ENCODE measurements around the gene LRP6.

The LRP6 gene

DNA sequence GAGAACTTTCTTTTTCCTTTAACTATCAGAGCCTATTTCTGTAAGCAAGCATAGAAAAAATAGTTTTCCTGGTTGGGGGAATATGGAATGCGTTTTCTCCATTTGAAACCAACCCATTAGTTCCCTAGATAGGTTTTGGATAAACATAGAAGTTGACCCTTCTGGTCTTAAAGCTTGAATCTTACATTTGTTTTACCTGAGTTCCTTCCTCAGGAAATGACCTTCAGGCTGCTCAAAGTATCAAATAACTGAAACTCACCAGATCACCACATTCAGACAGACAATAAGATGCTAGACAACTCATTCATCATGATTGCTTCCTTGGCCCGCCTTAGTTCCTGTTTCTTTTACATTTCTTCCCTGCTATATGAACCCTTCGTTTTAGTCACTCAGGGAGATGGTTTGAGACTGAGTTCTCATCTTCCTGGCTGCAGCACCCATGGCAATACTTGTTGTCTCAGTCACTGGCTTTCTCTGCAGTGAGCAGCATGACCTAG is 52.2 kb downstream of the LRP6 start:
- no peak for DNase-seq (ENCODE audit: low read depth, low spot score)

GRCh38 chr12:12214201-12214600 is 52.6 kb downstream of the LRP6 start:
- DNase-seq (ENCODE audit: low read depth, low spot score): no peak

DNA sequence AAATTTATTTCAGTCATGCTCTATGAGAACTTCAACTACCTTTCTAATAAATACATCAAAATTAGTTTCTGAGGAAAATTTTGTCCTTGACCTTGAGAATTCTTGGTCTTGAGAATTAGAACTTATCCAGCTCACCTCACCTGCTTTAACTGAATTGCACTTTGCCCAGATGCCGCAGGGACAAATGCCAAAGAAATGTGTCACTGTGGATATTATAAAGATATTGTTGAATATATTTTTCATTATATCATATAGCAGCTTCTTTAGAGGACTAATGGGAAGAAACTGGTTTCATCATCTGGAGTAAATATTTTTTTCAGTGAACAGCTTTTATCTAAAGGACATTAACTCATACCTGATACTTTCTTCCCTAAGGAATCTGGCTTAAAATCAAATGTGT is 54.1 kb downstream of the LRP6 start:
- DNase-seq (ENCODE audit: low read depth, low spot score): no peak

DNA sequence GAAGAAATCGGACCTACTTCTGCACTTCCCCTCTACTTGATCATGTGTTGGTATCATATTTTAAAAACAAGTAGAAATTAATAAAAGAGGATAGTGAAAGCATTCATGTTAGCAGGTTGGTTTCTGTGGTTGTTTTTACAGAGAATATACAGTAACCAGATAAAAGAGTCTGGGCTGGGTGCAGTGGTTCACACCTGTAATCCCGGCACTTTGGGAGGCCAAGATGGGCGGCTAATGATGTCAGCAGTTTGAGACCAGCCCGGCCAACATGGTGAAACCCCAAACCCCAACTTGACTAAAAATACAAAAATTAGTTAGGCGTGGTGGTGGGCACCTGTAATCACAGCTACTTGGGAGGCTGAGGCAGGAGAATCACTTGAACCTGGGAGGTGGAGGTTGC is 55.9 kb downstream of the LRP6 start:
- DNase-seq (ENCODE audit: low read depth, low spot score): no peak

- DNase-seq (ENCODE audit: low read depth, low spot score): no peak
Observed at GRCh38 chr12:12210416-12210815, 56.4 kb downstream of the LRP6 start.

GRCh38 chr12:12209675-12210074 is 57.2 kb downstream of the LRP6 start:
- no peak for DNase-seq (ENCODE audit: low read depth, low spot score)

DNA sequence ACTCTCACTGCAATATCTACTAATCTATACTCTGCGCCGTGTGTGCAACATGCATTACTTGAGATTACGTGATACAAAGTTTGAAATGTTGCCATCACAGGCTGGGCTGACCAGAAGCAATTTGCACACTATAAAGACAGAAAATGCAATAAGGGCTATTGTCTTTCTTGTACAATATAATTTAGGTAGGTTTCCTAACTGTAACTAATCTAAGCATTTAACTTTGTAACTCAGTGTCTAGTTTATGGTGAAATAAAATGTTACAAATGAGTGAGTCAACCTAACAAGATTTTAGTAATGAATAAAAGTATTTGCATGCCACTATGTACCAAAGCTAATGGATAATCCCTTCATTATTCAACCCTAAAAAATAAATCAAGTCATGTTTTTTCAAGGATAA is 57.8 kb downstream of the LRP6 start:
- DNase-seq (ENCODE audit: low read depth, low spot score): no peak

DNA sequence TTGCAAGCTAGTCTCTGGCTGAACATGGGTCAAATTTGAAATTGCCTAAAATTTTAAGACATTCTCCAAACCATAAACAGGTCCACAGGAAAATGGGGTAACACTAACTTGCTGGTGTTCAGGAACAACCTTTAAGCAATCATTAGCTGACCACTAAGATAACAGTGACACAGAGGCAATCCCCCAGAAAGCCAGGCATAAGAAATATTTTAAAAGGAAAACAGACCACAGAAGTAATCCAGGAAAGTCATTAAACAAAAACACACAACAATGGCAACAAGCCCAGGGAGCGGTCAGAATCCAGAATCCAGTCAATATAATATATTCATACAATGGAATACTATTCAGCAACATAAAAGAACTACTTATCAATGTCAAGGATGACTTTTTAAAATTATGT is 59.1 kb downstream of the LRP6 start:
- DNase-seq (ENCODE audit: low read depth, low spot score): no peak

- no peak for DNase-seq (ENCODE audit: low read depth, low spot score)
Observed at GRCh38 chr12:12206776-12207388, 60.0 kb downstream of the LRP6 start.

DNA sequence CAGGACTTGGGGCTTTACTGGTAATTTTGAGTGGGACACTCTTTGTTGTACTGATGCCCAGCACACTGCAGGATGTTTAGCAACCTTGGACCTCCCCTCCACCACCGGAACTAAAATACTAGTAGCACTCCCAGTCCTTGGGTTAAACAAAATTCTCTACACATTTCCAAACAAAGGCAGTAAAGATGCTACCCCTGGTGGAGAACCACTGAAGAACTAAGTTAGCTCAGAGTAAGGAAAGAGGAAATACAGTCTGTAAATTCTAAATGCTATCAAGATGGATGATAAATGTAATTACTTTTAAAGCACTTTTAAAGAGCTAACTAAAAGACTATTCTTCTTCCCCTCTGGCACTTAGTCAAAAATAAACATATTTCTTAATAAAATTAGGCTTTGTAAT is 64.1 kb downstream of the LRP6 start:
- DNase-seq (ENCODE audit: low read depth, low spot score): no peak

- DNase-seq (ENCODE audit: low read depth, low spot score): no peak
Observed at GRCh38 chr12:12202105-12202504, 64.7 kb downstream of the LRP6 start.

DNA sequence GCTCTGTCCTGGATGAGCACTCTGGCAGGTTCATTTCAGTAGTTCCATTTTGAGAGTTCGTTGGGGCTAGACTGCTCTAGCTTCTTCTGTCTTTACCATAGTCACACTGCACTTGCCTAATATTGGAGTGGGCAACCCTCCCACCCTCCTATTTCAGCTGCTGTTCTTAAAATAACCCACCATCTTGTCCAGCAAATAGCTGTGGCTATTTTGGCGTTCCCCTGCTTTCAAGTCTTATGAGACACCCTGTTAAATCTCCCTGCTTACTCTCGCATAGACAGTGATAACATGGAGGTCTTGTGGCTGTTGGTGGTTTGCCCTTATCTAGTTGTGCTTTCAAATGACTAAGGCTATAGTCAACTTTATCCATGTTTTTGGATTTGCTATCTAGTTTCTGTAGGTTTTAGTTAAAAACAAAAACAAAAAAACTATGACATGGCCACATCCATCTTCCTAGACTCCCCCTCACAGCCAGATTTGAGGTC is 65.5 kb downstream of the LRP6 start:
- no peak for DNase-seq (ENCODE audit: low read depth, low spot score)

GRCh38 chr12:12200363-12200762 is 66.5 kb downstream of the LRP6 start:
- DNase-seq (ENCODE audit: low read depth, low spot score): no peak

GRCh38 chr12:12198124-12198523 is 68.7 kb downstream of the LRP6 start:
- DNase-seq (ENCODE audit: low read depth, low spot score): no peak

GRCh38 chr12:12197128-12197527 is 69.7 kb downstream of the LRP6 start:
- no peak for DNase-seq (ENCODE audit: low read depth, low spot score)

DNA sequence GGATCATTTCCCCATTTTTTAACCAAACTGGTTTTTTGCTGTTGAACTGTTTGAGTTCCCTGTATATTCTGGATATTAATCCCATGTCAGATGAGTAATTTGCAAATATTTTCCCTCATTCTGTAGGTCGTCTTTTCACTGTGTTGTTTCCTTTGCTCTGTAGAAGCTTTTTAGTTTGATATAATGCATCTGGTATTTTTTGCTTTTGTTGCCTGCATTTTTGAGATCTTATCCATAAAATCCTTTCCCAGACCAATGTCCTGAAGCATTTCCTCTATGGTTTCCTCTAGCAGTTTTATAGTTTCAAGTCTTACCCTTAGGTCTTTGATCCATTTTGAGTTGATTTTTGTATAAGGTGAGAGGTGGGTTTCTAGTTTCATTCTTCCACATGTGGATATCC is 71.3 kb downstream of the LRP6 start:
- no peak for DNase-seq (ENCODE audit: low read depth, low spot score)

GRCh38 chr12:12195081-12195480 is 71.8 kb downstream of the LRP6 start:
- DNase-seq (ENCODE audit: low read depth, low spot score): no peak

DNA sequence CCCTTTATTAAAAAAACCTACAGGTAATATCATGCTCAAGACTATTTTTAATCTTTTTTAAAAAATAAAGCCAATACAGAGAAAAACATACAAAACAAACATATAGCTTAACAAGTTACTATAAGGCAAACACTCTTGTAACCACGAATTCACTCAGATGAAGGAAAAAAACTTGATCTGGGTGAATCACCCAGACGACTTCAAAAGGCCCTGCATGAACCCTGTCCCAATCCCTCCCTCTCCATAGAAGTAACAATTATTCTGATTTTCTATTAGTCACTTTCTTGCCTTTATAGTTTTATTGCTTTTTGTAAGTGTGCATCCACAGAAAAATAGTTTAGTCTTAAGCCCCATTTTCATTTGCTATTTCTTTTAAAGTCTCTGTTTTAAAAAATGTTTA is 72.6 kb downstream of the LRP6 start:
- DNase-seq (ENCODE audit: low read depth, low spot score): no peak

GRCh38 chr12:12191008-12191407 is 75.8 kb downstream of the LRP6 start:
- DNase-seq (ENCODE audit: low read depth, low spot score): no peak

DNA sequence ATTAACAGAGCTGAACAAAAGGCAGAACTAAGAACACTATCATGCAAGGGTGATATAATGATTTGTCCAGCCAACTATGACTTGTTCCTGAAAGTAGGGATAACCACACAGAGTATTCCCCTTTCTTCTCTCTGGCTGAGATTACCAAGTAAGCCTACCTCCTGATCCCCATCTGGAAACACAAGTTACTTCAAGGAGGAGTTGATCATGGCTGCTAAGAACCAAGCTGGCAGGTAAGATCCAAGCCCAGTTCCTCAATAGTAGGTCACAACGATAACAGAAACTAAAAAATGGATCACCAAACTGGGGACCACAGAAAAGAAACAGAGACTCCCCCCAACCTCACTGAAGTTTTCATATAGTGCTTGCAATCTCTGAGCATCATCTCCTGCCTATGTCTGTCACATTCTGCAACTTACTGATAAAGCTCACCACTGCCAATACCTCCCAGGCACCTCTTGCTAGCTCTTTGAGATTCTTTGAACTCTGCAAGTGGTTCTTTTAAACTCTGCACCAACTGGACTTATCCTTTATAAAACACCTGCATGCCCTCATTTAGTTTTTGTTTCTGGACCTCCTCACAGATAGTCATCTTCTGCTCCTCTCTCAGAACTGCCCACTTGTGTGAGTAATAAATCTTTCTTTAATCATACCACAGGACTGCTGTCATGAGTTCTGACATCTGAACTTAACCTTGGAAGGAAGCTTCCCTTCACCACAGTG is 76.6 kb downstream of the LRP6 start:
- no peak for DNase-seq (ENCODE audit: low read depth, low spot score)

DNA sequence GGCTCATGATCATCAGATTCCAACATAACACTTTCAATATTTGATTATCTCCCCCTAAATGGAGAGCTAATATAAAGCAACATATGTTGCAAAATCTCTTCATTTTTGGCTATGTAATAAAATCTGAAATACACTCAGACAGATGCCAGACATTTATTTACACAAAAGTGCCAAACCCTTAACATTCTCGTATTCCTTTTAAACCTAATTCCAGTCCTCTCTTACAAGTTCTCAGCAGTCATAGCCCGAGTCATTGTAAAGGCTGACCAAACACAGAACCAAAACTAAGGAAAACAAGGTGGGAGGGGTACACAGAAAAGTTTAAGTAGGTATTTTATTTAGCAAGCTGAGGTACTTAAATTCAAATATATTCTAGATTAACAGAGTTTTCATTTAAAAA is 81.4 kb downstream of the LRP6 start:
- DNase-seq (ENCODE audit: low read depth, low spot score): no peak

- no peak for DNase-seq (ENCODE audit: low read depth, low spot score)
Observed at GRCh38 chr12:12182703-12183365, 84.0 kb downstream of the LRP6 start.

- DNase-seq (ENCODE audit: low read depth, low spot score): no peak
Observed at GRCh38 chr12:12181511-12181910, 85.3 kb downstream of the LRP6 start.
